ENCODE measurements around the gene FBXW9. TPM values are rescaled to one million over a fixed set of nuclear protein-coding genes. Genes with fewer than 3 reads are reported as not detected.

FBXW9 gene
- total and polyA plus RNA-seq, 2 of the 8 experiments (the other 6 are each of a cell fraction or from before 2014, with no cell fraction given): 10.8 to 30.1 TPM

- H3K23ac ChIP-seq (ENCODE audit: insufficient read length): no peak overlapping the region
- H3K23me2 ChIP-seq (ENCODE audit: low read depth, low read length): peaks cover 17% of the 10 kb centered on the region
- CTCF ChIA-PET (ENCODE audit: partially characterized antibody): interaction anchor here (0.6 to 1.3 kb wide), 7 partner anchors 9 to 929 kb away, joined by 3 to 8 read pairs (median 4); no protein-coding TSS in a partner anchor
- no peak overlapping the region for H4K91ac ChIP-seq (replicated peaks; ENCODE audit: insufficient read length, low read length)
- no peak overlapping the region for H3K14ac ChIP-seq (ENCODE audit: insufficient read length)
- 0 out of 2 replicates have a peak overlapping the region, but pooled peaks have one; percentile 36 for H3K27ac ChIP-seq (ENCODE audit: low read depth, low read length)
- DNase-seq (ENCODE audit: low read depth in 1 of 2, low spot score in 2 of 2) (peak in 1 of 2 experiments; percentile 88), FAIRE-seq (peak; percentile 63)
- no peak overlapping the region for H3K18ac ChIP-seq (ENCODE audit: extremely low read depth, low read length)
- H2AFZ ChIP-seq (ENCODE audit: low read length): no peak overlapping the region
- no peak overlapping the region; a peak in 2 of 4 replicates for H3K4me2 ChIP-seq (ENCODE audit: insufficient read depth in 1 of 2, low read depth in 2 of 2, low read length in 2 of 2)
- WGBS, 2 experiments (ENCODE audit: extremely low coverage in 1 of 2, insufficient coverage in 1 of 2, insufficient read length in 1 of 2, insufficient replicate concordance in 2 of 2, low coverage in 1 of 2, low lambda C conversion rate in 2 of 2, missing lambda C conversion rate in 1 of 2): 84% methylated on average over 29 of the region's 29 CpGs; no CpG with 5 or more reads in 1 of the 2 experiments
- no peak overlapping the region for H2BK15ac ChIP-seq (ENCODE audit: low read length)
- no peak overlapping the region for H2BK120ac ChIP-seq (replicated peaks; ENCODE audit: low read depth, low read length)
- no peak overlapping the region for H3K56ac ChIP-seq (replicated peaks; ENCODE audit: insufficient read length, low read depth, low read length)
- no peak; the same call in 1 of the 2 replicates for TF ChIP-seq SP1 (IDR thresholded peaks at IDR 0.05; ENCODE audit: low read depth, low read length)
- peak; percentile 83 for TF ChIP-seq JUN (IDR thresholded peaks at IDR 0.05; ENCODE audit: low read depth, low read length)
- TF ChIP-seq SP4 (IDR thresholded peaks at IDR 0.05; ENCODE audit: low read length): 0 out of 2 replicates have a peak, but pooled peaks have one; percentile 82
- TF ChIP-seq POLR2AphosphoS5 (IDR thresholded peaks at IDR 0.05; ENCODE audit: low read depth, low read length): 0 out of 2 replicates have a peak, but pooled peaks have one; percentile 23
- TF ChIP-seq KDM1A (IDR thresholded peaks at IDR 0.05; ENCODE audit: borderline replicate concordance, low read length): no peak
- no peak for TF ChIP-seq ASH2L (IDR thresholded peaks at IDR 0.05; ENCODE audit: low read length)
- TF ChIP-seq TAF1 (IDR thresholded peaks at IDR 0.05; ENCODE audit: low read depth, low read length): no peak
- H4K5ac ChIP-seq (ENCODE audit: insufficient read length, low read depth, low read length): no peak overlapping the region
- H3K4me1 ChIP-seq (replicated peaks in 1 of 4; ENCODE audit: control insufficient read depth in 3 of 4, insufficient read depth in 4 of 4, low read length in 3 of 4): peaks cover 3 to 22% (median 7%) of the 10 kb centered on the region in 4 experiments
- H2BK5ac ChIP-seq (ENCODE audit: low read depth, low read length): no peak overlapping the region; the same call in 1 of the 2 replicates
- POLR2A ChIA-PET (ENCODE audit: partially characterized antibody): interaction anchor here (0.6 to 2.6 kb wide), 8 partner anchors 8 to 41 kb away, joined by 3 to 31 read pairs (median 3); partner anchors contain the start of gene FBXW9
- no peak overlapping the region for H3K4me3 ChIP-seq (ENCODE audit: extremely low read depth in 1 of 4, insufficient read depth in 2 of 4, low read depth in 3 of 4, low read length in 4 of 4)
- H2AK5ac ChIP-seq (ENCODE audit: low read depth, low read length): 0 out of 2 replicates have a peak overlapping the region, but pooled peaks have one; percentile 76
- H2BK20ac ChIP-seq (ENCODE audit: low read length): no peak overlapping the region
- H4K20me1 ChIP-seq (replicated peaks in 1 of 2; ENCODE audit: control insufficient read depth in 1 of 2, insufficient read depth in 2 of 2, low read length in 2 of 2): peaks cover 0 to 6% of the 10 kb centered on the region in 2 experiments
- peaks cover 0 to 17% of the 10 kb centered on the region in 2 experiments; a peak in 1 of 4 replicates for H3K79me2 ChIP-seq (ENCODE audit: control insufficient read depth in 1 of 2, insufficient read depth in 2 of 2, low read length in 2 of 2)
- peaks cover 4% of the 10 kb centered on the region; the same call in 1 of the 2 replicates for H3K79me1 ChIP-seq (ENCODE audit: low read depth, low read length)
- no peak overlapping the region for H3K4ac ChIP-seq (replicated peaks; ENCODE audit: insufficient read length, low read depth, low read length)
- peak overlapping the region; percentile 80; the same call in 1 of the 2 replicates for H2BK12ac ChIP-seq (ENCODE audit: low read depth, low read length)
- no peaks in the 10 kb centered on the region for H3K9me3 ChIP-seq (ENCODE audit: insufficient read depth in 2 of 2, low read depth in 1 of 2, low read length in 1 of 2)
- H4K8ac ChIP-seq (ENCODE audit: extremely low read depth, insufficient read depth, low read length): 0 out of 2 replicates have a peak overlapping the region, but pooled peaks have one; percentile 26
- H3K36me3 ChIP-seq (ENCODE audit: control insufficient read depth in 2 of 4, insufficient read depth in 4 of 4, low read length in 3 of 4): peaks cover 6 to 11% (median 8%) of the 10 kb centered on the region in 4 experiments; a peak in 5 of 8 replicates
- no peak overlapping the region for H3K9ac ChIP-seq (replicated peaks in 1 of 4; ENCODE audit: extremely low read depth in 1 of 4, low read depth in 3 of 4, low read length in 3 of 4)
- no peaks in the 10 kb centered on the region; a peak in 1 of 7 replicates for H3K27me3 ChIP-seq (replicated peaks in 1 of 4; ENCODE audit: control insufficient read depth in 3 of 4, extremely low read depth in 1 of 4, insufficient read depth in 3 of 4, low read length in 3 of 4)
Observed at GRCh38 chr19:12664406-12665280, 31.8 kb downstream of the FBXW9 start.

All from H1 (cell line).